ENCODE data around the gene CASP2.
"Not testable (repeated sequence)": the region's sequence is repeated elsewhere in the genome, so short reads cannot be mapped to it uniquely, and the experiment has no call there.

Gene CASP2

DNA sequence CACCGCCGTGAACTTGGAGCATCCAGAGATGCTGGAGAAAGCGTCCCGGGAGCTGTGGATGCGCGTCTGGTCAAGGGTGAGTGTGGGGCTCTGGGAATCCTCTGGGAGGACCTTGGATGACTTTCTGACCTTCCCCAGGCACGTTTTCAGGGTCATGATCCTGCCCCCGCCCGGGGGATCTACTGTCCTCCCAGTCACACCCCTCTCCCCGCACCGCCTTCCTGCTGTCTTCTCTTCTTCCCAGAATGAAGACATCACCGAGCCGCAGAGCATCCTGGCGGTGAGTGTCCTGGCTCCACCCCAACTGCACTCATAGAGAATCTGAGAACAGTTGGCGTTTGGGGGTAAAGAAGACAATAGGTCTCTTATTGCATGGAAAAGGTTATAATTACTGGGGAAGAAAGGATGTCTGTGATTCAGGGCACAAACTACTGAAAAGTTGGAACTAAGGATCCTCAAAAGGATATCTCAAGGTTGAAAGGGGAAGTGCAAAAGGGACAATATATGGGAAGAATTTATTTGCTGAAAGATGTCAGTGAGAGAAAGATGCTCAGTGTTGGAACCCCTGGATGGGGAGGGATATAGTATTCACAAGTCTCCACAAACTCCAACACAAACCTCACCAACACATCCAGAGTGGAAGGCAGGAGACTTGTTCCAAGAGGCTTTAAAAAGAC lies 23.0 kb upstream of the CASP2 start:
- DNase-seq: no peak

DNA sequence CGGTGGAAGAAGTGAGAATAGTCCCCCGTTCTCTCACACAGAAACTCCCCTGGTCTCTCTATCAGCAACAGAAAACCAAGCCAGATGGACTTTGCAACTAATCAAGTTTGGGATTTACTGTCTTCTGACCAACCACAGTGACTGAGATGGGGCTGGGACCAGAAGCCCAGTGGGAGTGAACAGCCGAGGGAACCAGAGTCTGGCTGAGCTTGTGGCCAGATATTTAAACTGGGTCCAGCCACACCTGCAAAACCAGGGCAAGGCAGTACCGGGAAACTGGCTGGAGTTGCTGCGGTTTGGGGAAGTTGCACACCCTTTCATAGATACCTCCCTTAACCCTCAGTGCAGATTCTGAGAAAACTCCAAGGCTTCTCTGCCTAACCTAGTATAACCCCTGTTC lies 18.9 kb upstream of the CASP2 start:
- DNase-seq: no peak

DNA sequence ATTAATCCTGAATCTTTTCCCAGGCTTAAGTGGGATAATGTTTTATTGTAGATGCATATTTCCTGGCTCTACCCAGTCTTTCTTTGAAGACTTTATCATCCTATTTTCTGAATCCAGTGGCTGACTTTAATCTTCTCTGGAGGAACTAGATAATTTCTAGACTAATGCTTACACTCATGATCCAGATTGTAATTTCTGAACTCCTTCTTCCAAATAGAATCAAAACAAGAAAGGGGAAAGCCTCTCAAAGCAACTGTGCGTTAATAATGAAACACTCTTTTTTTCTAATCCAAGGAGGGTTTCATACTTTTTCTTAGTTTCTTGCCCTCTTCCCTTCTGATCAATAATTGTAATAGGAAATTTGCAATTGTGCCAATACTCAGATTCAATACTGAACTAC lies 16.9 kb upstream of the CASP2 start:
- DNase-seq: no peak

DNA sequence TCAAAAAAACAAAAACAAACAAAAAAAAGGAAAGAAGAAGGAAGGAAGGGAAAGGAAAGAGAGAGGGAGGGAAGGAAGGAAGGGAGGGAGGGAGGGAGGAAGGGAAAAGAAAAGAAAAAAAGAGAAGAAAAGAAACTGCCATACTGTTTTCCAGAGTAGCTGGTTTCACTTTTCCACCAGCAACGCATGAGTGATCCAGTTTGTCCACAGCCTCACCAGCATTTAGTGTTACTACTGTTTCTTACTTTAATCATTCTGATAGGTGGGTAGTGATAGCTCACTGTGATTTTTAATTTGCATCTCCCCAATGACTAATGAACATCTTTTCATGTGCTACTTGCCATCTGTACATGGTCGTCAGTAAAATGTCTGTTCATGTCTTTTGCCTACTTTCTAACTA lies 15.3 kb upstream of the CASP2 start:
- DNase-seq: no peak

DNA sequence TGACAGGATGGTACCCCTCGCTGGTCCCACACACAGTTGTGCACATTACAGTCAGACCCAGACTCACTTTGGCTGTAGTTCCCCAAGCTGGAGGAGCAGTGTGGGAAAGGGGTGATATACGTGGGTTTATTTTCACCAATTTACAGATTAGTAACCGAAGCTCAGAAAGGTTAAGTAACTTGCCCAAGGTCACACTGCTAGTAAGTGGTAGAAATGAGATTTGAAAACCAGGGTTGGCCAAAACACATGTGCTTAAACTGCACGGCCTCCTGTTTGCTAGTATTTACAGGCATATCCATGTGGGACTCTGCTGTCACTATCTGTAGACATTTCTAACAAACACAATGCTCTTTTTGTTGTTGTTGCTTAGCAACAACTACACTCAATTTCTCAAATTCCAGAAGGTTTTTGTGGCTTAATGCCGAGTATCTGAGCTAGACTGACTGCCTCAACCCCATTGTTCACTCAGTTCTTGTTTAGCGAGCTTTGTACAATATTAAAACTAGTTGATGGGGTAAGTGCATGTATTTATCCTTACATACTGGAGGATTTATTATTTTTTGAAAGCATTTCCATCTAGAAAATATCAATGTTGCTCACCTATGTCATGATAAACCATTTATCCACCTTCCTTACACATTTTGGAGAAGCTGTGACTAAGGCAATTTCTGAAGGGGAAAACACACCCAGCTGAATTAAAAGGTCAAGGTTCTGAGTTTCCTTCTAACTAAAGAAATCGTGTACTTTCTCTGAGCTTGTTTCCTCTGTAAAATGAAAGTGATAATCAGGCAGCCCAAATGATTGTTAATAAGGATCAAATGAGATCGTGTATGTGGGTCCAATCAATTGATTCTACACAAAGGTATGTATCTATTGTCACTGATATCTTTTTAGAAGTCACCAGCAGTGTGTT lies 8.7 kb upstream of the CASP2 start:
- DNase-seq: no peak

DNA sequence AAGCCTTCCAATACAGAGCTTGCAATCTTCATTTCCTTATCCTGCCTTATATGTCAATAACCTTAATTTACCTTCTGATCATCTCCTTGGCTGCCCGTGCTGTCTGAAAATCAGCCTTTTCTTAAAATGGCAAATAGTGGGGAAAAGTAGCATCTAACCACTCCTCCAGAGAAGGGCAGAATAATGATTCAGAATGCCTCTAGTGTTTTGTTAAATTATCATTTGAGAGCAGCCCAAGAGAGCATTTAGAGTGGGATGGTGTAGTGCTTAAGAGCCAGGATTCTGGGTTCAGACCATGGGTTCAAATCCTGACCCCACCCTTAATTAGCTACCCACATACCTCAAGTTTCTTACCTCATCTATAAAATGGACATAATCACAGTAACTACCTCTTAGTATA lies 8.0 kb upstream of the CASP2 start:
- DNase-seq: no peak

DNA sequence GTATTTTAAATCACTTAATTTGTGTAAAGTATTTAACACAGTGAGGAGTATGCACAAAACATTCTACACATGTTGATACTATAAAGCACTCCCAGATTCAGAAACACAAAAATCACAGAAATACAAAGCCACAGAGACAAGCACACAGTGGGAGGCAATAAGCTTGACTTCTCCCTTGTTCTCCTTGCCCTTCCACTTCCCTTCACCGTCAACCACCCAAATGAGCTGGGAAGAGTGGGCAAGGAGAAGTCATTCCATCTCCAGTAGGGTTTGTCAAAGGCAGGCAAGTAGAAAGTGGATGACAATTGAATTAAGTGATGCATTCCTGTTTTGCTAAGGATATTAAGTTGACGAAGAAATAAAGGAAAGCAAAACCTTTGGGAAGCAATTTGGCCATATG lies 7.6 kb upstream of the CASP2 start:
- DNase-seq: no peak

DNA sequence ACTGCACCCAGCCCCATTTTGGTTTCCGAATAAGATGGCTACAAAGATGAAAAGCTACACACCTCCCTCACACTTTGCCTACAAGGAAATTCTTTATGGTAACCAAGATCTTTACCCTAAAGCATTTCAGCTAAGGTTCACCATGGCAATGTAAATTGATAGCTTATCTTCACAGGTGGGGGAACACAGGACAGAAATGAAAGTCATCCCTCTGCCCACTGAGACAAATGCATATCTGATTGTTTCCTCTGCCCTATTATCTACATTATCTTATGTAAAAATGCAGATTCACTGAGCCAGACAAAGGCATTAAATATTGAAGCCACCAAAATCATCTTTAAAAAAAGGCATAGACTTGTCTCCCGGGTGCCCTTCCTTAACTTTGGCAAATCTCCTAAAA lies 6.6 kb upstream of the CASP2 start:
- DNase-seq: no peak

DNA sequence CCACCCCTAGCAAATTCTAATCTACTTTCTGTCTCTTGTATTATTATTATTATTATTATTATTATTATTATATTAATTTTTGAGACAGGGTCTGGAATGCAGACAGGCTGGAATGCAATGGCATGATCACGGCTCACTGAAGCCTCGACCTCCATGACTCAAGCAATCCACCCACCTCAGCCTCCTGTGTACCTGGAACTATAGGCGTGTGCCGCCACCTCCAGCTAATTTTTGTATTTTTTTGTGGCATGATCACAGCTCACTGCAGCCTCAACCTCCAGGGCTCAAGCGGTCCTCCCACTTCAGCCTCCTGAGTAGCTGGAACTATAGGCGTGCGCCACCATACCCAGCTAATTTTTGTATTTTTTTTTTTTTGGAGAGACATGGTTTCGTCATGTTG lies 6.0 kb upstream of the CASP2 start:
- DNase-seq: no peak

DNA sequence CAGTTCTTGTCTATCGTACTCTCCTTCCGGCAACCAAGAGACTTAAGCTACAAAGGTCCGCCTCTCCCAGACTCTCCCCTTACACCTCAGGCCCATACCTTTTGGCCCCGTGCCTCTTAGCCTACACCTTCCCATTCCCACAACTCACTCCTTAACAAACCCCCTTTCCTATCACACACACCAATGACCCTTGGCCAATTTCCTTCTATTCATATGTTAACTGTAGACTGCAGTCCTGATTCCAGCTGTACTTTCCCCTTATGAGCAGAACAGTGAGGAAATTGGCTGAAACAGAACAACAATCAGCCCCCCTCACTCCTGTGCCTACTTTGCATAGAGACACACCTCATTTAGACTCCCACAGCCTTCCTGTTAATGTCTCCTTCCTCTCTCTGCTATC lies 4.8 kb upstream of the CASP2 start:
- no peak for DNase-seq

DNA sequence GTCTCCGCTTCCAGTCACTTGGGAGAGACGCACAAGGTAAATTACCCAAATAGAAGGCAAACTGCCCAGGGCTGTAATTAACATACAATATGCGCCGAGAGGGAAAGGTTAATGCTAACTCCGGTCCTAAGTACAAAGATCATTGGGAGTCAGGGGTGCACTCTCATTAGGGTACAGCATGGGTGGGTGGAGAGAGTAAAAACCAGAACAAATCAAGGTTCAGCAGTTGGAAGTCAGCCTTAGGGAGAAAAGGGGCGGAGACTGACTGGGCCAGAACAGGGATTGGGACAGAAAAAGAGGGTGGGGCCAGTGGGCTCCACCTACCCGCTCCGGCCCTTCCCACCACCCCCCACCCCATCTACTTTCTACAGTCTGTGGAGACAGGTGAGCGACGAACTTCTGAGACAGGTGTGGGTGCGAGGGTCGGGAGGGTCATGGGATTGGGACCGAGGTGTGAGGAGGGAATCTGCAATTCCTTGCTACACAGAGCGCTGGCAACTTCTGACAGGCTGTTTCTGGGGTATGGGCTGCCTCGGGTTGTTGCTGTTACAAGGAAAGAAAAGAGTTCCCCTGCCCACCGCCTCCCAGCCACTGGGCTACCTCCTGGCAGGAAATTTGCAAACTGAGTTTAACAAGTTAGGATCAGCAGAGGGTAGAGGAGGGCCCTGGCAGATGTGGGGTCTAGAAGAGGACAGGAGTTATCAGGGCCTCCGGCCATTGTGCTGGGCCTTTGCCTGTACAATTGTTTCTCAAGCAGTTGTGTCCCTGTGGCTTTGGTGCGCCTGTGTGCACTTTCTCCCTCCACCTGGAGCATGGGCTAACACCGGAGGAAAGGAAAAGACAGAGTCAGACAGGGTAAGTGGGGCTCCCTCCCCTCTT lies 3.3 kb upstream of the CASP2 start, which contains the start of gene TMEM139:
Gene TMEM139, plus strand, starts transcription at position 368 of the 879 bp plus-strand sequence. CDS start 1,000 bp downstream, outside the sequence.
- DNase-seq: no peak

DNA sequence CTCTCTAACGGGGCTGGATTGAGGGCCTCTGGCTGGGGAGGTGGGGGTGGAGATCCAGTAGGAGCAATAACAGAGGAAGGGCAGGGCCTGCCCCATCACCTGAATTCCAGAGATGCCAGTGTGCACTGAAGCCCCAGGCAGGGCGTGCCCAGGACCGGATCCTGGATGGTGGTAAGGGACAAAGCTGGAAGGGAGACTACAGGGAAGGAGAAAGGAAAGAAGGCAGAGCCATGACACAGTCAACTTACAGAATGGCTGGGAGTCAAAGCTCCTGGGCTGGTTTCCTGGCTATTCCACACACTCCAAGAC lies 2.7 kb upstream of the CASP2 start:
- DNase-seq: no peak

DNA sequence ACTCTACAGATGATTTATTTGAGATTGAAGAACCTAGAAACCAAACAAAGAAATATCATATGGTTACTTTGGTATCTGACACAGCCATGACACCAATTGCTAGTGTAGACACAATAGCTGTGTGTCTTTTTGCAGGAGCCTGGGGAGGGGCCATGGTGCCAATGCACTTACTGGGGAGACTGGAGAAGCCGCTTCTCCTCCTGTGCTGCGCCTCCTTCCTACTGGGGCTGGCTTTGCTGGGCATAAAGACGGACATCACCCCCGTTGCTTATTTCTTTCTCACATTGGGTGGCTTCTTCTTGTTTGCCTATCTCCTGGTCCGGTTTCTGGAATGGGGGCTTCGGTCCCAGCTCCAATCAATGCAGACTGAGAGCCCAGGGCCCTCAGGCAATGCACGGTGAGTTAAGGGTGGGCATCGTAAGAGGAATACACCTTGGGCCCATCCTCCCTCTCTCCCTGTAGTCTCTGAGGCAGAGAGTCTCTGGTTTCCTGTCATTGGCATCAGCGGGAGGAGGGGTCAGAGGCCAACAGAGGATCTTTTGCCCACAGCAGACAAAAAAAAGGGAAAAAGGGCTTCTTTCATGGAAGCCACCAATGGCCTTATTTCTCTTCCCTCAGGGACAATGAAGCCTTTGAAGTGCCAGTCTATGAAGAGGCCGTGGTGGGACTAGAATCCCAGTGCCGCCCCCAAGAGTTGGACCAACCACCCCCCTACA lies 2.2 kb upstream of the CASP2 start:
- DNase-seq: no peak

DNA sequence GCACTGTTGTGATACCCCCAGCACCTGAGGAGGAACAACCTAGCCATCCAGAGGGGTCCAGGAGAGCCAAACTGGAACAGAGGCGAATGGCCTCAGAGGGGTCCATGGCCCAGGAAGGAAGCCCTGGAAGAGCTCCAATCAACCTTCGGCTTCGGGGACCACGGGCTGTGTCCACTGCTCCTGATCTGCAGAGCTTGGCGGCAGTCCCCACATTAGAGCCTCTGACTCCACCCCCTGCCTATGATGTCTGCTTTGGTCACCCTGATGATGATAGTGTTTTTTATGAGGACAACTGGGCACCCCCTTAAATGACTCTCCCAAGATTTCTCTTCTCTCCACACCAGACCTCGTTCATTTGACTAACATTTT lies 1.6 kb upstream of the CASP2 start:
- no peak for DNase-seq

DNA sequence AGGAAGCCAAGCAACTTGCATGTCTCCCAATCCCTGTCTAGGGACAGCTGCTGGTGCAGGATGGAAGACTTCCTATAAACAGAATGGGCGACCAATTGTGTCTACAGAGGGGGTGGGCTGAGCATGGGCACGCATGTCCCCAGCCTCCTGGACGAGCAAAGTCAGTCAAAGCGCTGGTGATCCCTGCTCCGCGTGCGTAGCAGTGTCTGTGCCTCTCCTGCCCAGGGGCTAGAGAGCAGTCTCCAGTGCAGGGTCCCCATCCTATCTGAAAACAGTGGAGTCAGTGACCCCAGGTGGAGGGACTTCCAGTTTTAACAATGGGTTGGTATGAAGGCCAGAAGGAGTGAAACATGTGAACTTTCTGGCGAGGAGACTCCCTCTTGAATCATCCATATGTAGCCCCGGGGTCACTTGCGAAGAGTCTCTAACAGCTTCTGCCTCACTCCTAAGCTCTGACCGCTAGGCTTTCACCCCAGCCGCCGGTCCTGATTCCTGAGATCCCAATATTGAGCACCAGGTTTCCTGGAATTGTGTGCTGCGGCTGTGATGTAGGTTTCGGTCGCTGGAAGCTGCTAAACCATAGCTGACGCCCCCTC lies 714 bp upstream of the CASP2 start:
- DNase-seq: no peak

DNA sequence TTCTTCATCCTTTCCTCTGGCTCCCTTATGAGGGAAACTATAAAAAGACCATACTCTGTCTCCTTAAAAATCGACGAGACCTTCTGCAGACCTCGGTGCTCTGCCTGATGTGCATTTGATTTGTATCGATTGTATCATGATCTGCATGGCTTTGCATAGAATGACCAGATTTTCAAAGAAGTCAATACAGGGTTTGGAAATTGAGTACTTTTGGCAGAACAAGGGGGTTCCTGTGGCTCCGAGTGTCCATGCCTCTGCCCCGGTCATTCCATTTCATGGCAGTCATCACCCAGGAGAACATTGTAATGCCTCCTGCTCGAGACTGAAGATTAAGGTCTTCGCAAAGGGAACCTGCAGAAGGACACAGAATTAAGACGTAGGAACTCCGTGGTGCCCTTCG lies 685 bp downstream of the CASP2 start:
- DNase-seq: no peak

DNA sequence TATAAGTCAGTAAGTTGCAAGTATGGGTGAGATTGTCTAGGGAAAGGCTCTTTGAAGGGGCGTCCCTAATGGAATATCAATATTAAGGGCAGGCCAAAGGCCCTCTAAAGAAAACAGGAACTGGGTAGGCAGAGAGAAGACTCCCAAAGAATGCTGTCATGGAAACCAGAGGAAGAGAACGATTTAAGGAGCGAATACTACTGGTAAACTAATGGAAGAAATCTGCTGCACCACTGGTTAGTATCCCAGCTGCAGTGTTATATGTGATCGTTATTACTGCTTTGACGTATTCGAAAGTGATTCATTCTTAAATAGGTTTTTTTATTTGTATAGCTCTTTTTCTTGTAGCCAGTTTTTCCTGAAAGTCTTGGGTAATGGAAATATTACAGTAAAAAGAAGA lies 1.3 kb downstream of the CASP2 start:
- DNase-seq: no peak

DNA sequence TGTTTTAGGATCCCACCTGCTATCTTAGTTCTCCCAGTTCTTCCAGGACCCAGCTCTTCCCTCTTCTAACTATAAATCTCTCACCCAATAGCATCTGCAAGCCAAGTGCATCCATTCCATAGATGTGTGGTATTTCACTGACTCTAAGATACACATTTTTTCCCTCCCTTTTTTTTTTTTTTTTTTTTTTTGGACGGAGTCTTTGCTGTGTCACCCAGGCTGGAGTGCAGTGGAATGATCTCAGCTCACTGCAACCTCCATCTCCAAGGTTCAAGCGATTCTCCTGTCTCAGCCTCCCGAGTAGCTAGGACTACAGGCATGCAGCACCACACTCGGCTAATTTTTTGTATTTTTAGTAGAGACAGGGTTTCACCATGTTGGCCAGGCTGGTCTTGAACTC lies 1.7 kb downstream of the CASP2 start:
- not testable (repeated sequence) for DNase-seq

DNA sequence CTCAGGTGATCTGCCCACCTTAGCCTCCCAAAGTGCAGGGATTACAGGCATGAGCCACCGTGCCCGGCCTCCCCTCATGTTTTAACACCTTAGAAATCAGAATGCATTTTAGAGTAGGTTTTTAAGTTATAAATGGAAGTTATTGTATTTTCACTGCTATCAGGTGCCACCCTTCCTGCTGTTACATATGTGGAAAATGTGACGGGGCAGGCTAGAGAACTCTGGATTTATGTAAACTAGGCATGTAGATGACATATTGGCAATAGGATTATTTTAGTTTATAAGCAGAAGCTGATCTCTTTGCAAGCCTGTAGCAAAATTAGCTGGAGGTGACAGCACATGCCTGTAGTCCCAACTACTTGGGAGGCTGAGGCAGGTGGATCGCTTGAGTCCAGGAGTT lies 2.1 kb downstream of the CASP2 start:
- no peak for DNase-seq

DNA sequence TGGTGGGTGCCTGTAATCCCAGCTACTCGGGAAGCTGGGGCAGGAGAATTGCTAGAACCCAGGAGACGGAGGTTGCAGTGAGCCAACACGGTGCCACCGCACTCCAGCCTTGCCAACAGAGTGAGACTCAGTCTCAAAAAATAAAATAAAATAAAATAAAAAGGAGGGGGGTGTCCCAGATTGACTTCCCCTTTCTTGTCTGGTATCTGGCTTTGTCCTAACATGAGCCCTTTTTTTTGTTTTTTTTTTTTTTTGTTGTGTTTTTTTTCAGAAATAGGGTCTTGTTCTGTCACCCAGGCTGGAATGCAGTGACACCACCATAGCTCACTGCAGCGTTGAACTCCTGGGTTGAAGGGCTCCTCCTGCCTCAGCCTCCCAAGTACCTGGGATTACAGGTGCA lies 4.7 kb downstream of the CASP2 start:
- DNase-seq: no peak

DNA sequence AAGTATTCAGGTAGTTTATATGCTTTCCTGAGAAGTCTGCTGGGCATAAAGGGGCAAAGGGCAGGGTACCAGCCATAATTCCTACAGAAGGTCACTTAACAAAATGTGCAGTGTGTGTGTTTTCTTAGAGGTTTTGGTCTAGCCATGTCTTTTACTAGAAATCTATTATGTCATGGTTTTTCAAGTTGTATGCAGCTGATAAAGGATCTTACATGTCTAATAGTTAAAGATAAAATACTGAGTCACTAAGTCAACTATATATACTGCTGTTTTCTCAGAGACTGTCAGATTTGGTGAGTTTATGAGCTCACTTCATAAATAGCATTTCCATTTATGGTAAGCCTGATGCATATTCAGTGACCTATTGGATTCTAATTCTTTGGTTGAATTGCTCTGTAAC lies 7.7 kb downstream of the CASP2 start:
- DNase-seq: no peak

DNA sequence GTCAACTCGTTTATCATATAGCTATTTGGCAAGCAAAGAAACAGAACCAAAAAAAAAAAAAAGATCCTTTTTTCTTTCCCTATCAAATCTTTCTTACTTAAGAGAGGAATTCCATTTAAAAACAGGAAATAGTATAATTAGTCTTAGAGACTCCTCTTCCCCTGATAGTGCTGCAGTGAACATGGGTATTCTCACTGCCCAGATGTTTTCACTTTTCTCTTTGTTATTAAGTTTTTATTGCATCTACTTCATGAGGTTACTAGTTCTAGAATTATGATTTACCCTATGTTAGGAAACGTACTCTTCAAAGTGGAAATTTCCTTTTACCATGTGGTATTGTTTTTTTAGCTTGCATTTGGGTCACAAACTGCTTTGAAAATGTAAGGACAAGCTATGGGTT lies 8.5 kb downstream of the CASP2 start:
- DNase-seq: no peak

DNA sequence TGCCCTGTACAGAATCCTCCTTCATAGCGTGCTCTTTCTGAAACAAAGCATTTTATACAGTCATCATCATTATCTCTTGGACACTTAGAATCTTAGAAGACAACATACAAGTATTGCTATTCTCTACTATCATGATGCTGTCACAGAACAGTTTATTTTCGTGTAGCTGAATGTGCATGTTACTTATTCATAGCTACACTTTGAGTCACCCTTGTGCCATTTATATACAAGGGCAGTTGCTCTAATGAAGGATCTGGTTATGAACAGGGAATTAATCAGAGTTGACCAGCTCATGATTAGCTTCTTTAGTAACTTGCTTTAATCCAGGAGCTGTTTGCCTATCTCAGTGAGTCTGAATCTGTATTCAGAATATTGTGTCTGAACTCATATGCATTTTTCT lies 11.2 kb downstream of the CASP2 start:
- DNase-seq: no peak
